Measurements from ENCODE around the gene MIB2.

Gene MIB2

GRCh38 chr1:1616045-1616790, 918 bp downstream of the MIB2 start:
- peak in 1 of 2 experiments; percentile 8 for DNase-seq

GRCh38 chr1:1616838-1617237, 1.5 kb downstream of the MIB2 start:
- no peak for DNase-seq

GRCh38 chr1:1617516-1617915, 2.2 kb downstream of the MIB2 start:
- DNase-seq = no peak

- no peak for DNase-seq
Observed at GRCh38 chr1:1617925-1618324, 2.6 kb downstream of the MIB2 start.

- no peak for DNase-seq
Observed at GRCh38 chr1:1618396-1619068, 3.2 kb downstream of the MIB2 start.

GRCh38 chr1:1619917-1620361, 4.6 kb downstream of the MIB2 start:
- peak in 1 of 2 experiments; percentile 30 for DNase-seq

- no peak for DNase-seq
Observed at GRCh38 chr1:1620433-1621139, 5.3 kb downstream of the MIB2 start.

GRCh38 chr1:1621173-1622009, 6.1 kb downstream of the MIB2 start:
- DNase-seq = no peak

- DNase-seq = no peak
Observed at GRCh38 chr1:1622010-1622787, 6.9 kb downstream of the MIB2 start.

GRCh38 chr1:1622788-1623094, 7.4 kb downstream of the MIB2 start:
- DNase-seq = no peak

GRCh38 chr1:1623181-1623630, 7.9 kb downstream of the MIB2 start:
- no peak for DNase-seq

GRCh38 chr1:1623631-1624442, 8.5 kb downstream of the MIB2 start:
- DNase-seq = no peak

GRCh38 chr1:1624443-1625403, 9.4 kb downstream of the MIB2 start:
- DNase-seq = no peak

- DNase-seq = no peak
Observed at GRCh38 chr1:1625404-1625775, 10.1 kb downstream of the MIB2 start.

- no peak for DNase-seq
Observed at GRCh38 chr1:1625824-1626206, 10.5 kb downstream of the MIB2 start.

- DNase-seq = no peak
Observed at GRCh38 chr1:1626207-1627141, 11.2 kb downstream of the MIB2 start.

- DNase-seq = no peak
Observed at GRCh38 chr1:1627261-1627828, 12.0 kb downstream of the MIB2 start.
